ENCODE data around the gene C17orf113.

Gene C17orf113

DNA sequence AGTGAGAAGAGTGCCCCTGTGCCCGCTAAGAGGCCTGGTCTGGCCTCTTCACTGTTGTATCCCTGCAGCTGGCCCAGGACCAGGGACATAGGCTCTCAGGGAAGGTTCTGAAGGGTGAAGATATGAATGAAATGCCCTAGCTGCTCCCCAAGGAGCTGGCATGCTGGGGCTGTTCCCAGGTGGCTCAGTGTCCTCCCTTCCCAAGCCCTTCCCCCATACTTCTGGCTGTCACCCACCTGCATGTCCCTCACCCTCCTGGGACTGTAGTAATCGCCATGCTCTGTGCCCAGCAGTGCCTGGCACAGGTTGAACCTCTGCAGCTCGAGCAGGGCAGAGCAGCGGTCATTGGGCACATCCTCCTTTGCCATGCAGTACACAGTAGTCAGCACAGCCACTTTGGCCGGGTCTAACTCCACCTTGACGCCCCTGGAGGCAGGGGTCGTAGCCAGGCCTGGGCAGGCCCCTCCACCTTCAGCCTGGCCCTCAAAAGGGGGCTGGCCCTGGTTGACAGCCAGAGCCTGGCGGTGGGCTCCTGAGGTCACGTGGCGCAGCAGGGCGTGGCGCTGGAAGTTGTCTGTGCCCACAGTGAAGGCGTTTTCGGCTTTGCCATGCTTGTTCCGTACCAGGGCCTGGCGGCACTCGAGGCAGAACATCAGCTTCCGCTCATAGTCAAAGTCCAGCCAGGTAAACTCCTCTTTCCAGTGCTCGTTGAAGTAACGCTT is 7.6 kb downstream of the C17orf113 start:
- no peak overlapping the region for H3K9ac ChIP-seq (ENCODE audit: low read depth, low read length)
- H3K27ac ChIP-seq (ENCODE audit: low read length), result no peak overlapping the region
- no peaks in the 10 kb centered on the region for H3K79me2 ChIP-seq (ENCODE audit: insufficient read depth, low read length)
- H3K4me3 ChIP-seq (ENCODE audit: low read depth in 1 of 2, low read length in 2 of 2), result no peak overlapping the region
- no peaks in the 10 kb centered on the region for H3K27me3 ChIP-seq (ENCODE audit: insufficient read depth, low read length, poor library complexity)
- DNase-seq, result no peak
- no peaks in the 10 kb centered on the region for H3K4me1 ChIP-seq (ENCODE audit: insufficient read depth, low read length)
- H3K9me3 ChIP-seq (ENCODE audit: insufficient read depth, low read length, severe bottlenecking), result no peaks in the 10 kb centered on the region
- ATAC-seq (ENCODE audit: insufficient read depth, low read depth), result no peak
- no peak for TF ChIP-seq EZH2 (IDR thresholded peaks at IDR 0.05; ENCODE audit: borderline replicate concordance, low read depth, low read length, severe bottlenecking)
- TF ChIP-seq, protein P1, sequence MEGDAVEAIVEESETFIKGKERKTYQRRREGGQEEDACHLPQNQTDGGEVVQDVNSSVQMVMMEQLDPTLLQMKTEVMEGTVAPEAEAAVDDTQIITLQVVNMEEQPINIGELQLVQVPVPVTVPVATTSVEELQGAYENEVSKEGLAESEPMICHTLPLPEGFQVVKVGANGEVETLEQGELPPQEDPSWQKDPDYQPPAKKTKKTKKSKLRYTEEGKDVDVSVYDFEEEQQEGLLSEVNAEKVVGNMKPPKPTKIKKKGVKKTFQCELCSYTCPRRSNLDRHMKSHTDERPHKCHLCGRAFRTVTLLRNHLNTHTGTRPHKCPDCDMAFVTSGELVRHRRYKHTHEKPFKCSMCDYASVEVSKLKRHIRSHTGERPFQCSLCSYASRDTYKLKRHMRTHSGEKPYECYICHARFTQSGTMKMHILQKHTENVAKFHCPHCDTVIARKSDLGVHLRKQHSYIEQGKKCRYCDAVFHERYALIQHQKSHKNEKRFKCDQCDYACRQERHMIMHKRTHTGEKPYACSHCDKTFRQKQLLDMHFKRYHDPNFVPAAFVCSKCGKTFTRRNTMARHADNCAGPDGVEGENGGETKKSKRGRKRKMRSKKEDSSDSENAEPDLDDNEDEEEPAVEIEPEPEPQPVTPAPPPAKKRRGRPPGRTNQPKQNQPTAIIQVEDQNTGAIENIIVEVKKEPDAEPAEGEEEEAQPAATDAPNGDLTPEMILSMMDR (IDR thresholded peaks at IDR 0.05; ENCODE audit: borderline replicate concordance, extremely low read depth, low read length, poor library complexity, severe bottlenecking), result no peak
- no peaks in the 10 kb centered on the region for H3K36me3 ChIP-seq (ENCODE audit: insufficient read depth, low read length)
- H3K4me2 ChIP-seq (ENCODE audit: insufficient read depth, low read length), result no peak overlapping the region
- H4K20me1 ChIP-seq (ENCODE audit: insufficient read depth, low read length), result no peaks in the 10 kb centered on the region
- no peak overlapping the region for H2AFZ ChIP-seq (ENCODE audit: low read depth, low read length)

DNA sequence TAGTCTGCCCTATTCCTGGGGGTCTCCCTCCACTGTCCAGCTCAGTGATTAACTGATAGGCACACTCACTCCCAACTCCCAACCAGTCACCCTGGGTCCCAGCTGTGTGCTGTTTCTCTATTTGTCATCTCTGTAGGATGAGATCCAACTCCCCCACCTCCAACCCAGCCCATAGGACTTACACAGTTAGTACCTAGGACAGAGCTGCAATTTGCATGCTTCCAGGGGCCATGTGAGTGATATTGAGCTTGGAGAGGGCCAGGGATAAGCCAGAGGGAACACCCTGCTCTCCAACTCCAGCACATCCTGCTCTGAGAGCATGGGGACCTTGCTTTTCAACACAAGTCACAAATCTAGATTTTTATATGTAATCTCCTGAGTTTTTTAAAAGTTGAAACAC is 8.8 kb downstream of the C17orf113 start:
- no peak for ATAC-seq (ENCODE audit: insufficient read depth, low read depth)

DNA sequence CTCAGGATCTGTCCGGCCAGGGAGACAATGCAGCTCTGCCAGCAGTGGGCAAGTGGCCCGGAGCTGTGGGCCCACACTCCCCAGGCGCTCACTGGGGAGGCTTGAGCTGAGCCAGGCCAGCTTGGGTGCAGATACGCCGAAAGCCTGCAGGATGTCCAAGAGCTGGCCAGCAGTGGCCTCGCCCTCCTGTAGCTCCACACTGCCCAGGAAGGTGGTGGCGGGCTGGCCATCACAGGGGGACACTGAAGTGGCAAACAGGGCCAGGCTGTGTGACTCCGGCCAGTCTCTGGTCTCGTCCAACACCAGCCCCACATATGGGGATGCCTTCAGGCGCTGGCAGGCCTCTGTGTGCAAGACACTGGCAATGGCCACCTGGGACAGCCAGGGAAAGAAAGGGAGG is 9.6 kb downstream of the C17orf113 start:
- no peaks in the 10 kb centered on the region for H3K9me3 ChIP-seq (ENCODE audit: insufficient read depth, low read length, severe bottlenecking)
- H3K4me2 ChIP-seq (ENCODE audit: insufficient read depth, low read length), result no peak overlapping the region
- no peaks in the 10 kb centered on the region for H4K20me1 ChIP-seq (ENCODE audit: insufficient read depth, low read length)
- H3K79me2 ChIP-seq (ENCODE audit: insufficient read depth, low read length), result no peaks in the 10 kb centered on the region
- no peaks in the 10 kb centered on the region for H3K27me3 ChIP-seq (ENCODE audit: insufficient read depth, low read length, poor library complexity)
- H2AFZ ChIP-seq (ENCODE audit: low read depth, low read length), result no peak overlapping the region
- no peak overlapping the region for H3K4me3 ChIP-seq (ENCODE audit: low read depth in 1 of 2, low read length in 2 of 2)
- H3K27ac ChIP-seq (ENCODE audit: low read length), result no peak overlapping the region
- no peak for ATAC-seq (ENCODE audit: insufficient read depth, low read depth)
- no peak for TF ChIP-seq EZH2 (IDR thresholded peaks at IDR 0.05; ENCODE audit: borderline replicate concordance, low read depth, low read length, severe bottlenecking)
- TF ChIP-seq, protein P1 (IDR thresholded peaks at IDR 0.05; ENCODE audit: borderline replicate concordance, extremely low read depth, low read length, poor library complexity, severe bottlenecking), result no peak
- no peaks in the 10 kb centered on the region for H3K36me3 ChIP-seq (ENCODE audit: insufficient read depth, low read length)
- no peak for DNase-seq
- no peak overlapping the region for H3K9ac ChIP-seq (ENCODE audit: low read depth, low read length)
- H3K4me1 ChIP-seq (ENCODE audit: insufficient read depth, low read length), result no peaks in the 10 kb centered on the region

More for the DNA sequence above, 8.8 kb downstream of the C17orf113 start:
- no peak for DNase-seq
- Histone ChIP-seq H3K27ac (ENCODE audit: low read length) (no peak overlapping the region), H3K4me1 (ENCODE audit: insufficient read depth, low read length) (no peaks in the 10 kb centered on the region), H3K4me2 (ENCODE audit: insufficient read depth, low read length) (no peak overlapping the region), H3K9ac (ENCODE audit: low read depth, low read length) (no peak overlapping the region), H4K20me1 (ENCODE audit: insufficient read depth, low read length) (no peaks in the 10 kb centered on the region), H3K9me3 (ENCODE audit: insufficient read depth, low read length, severe bottlenecking) (no peaks in the 10 kb centered on the region), H3K36me3 (ENCODE audit: insufficient read depth, low read length) (no peaks in the 10 kb centered on the region), H2AFZ (ENCODE audit: low read depth, low read length) (no peak overlapping the region), H3K27me3 (ENCODE audit: insufficient read depth, low read length, poor library complexity) (no peaks in the 10 kb centered on the region), H3K79me2 (ENCODE audit: insufficient read depth, low read length) (no peaks in the 10 kb centered on the region), H3K4me3 (ENCODE audit: low read depth in 1 of 2, low read length in 2 of 2) (no peak overlapping the region)
- TF ChIP-seq EZH2 (IDR thresholded peaks at IDR 0.05; ENCODE audit: borderline replicate concordance, low read depth, low read length, severe bottlenecking), result no peak
- TF ChIP-seq, protein P1 (IDR thresholded peaks at IDR 0.05; ENCODE audit: borderline replicate concordance, extremely low read depth, low read length, poor library complexity, severe bottlenecking), result no peak
